HEK293 (cell line): ENCODE measurements around the gene OR51B5.
"Not testable (repeated sequence)": the region's sequence is repeated elsewhere in the genome, so short reads cannot be mapped to it uniquely, and the experiment has no call there.

Source experiments
- CTCF ChIA-PET: fragments of 350-600 bp; formaldehyde crosslinking; extraction: SDS; loops from one replicate; lab custom pipeline; 2021; ENCODE audit warnings: antibody characterized with exemption; lab: Yijun Ruan, JAX
- POLR2A ChIA-PET: fragments of 300-600 bp; formaldehyde crosslinking; extraction: SDS; loops from one replicate; lab custom pipeline; 2020; ENCODE audit warnings: antibody characterized with exemption, inconsistent platforms; lab: Yijun Ruan, JAX
- H3K27ac ChIP-seq: fragments of 200-500 bp; sonication (Bioruptor generic); 2 replicates; pipeline ENCODE4 v1.5.1; 2014; ENCODE audit warnings: low read depth, low read length, control low read depth, inconsistent platforms; ENCODE audit errors: extremely low read depth
- H3K36me3 ChIP-seq, 2 experiments: fragments of 200-500 bp in 1 of 2; sonication (Bioruptor generic) in 1 of 2; 1 replicate in 1 of 2; 2 replicates in 1 of 2; pipeline ENCODE4 v1.5.1; 2014 to 2017; ENCODE audit warnings: inconsistent platforms in 2 of 2, low read length in 2 of 2; ENCODE audit not compliant: control insufficient read depth in 2 of 2, insufficient read depth in 1 of 2
- H3K4me1 ChIP-seq: fragments of 200-500 bp; sonication (Bioruptor generic); 2 replicates; pipeline ENCODE4 v1.5.1; 2014; ENCODE audit warnings: mild to moderate bottlenecking, low read length, inconsistent platforms; ENCODE audit not compliant: control insufficient read depth, insufficient read depth
- H3K4me3 ChIP-seq: 2 replicates; pipeline ENCODE4 v1.5.1; 2011; ENCODE audit warnings: low read depth, mild to moderate bottlenecking, control low read depth, low read length, moderate library complexity
- H3K9me3 ChIP-seq: fragments of 200-500 bp; sonication (Bioruptor generic); 2 replicates; pipeline ENCODE4 v1.5.1; 2014; ENCODE audit warnings: low read depth, low read length, inconsistent platforms; ENCODE audit not compliant: control insufficient read depth, insufficient read depth
- MEIS1 ChIP-seq: sonication (generic); formaldehyde crosslinking; IDR thresholded peaks from 2 replicates; pipeline ENCODE4 v1.8.1; 2022; ENCODE audit warnings: missing genetic modification reagents, mild to moderate bottlenecking, borderline replicate concordance
- MYNN ChIP-seq: fragments of 450-650 bp; formaldehyde crosslinking; IDR thresholded peaks from 2 replicates; pipeline ENCODE4 v1.5.1; 2016; ENCODE audit warnings: missing biosample characterization, missing genetic modification characterization, borderline replicate concordance
- SALL2 ChIP-seq: fragments of 450-650 bp; formaldehyde crosslinking; IDR thresholded peaks from 2 replicates; pipeline ENCODE4 v1.5.0; 2017; ENCODE audit warnings: missing biosample characterization, mild to moderate bottlenecking, missing genetic modification characterization, borderline replicate concordance
- TRIM28 ChIP-seq: IDR thresholded peaks from 2 replicates; pipeline ENCODE4 v1.6.1; 2011; ENCODE audit warnings: low read length, control low read depth, borderline replicate concordance
- ZBTB20 ChIP-seq: fragments of 450-650 bp; formaldehyde crosslinking; IDR thresholded peaks from 2 replicates; pipeline ENCODE4 v1.5.1; 2016; ENCODE audit warnings: missing biosample characterization, missing genetic modification characterization
- ZIC2 ChIP-seq: fragments of 450-650 bp; formaldehyde crosslinking; IDR thresholded peaks from 2 replicates; pipeline ENCODE4 v1.5.1; 2016; ENCODE audit warnings: missing biosample characterization, missing genetic modification characterization
- ZNF112 ChIP-seq: fragments of 450-650 bp; formaldehyde crosslinking; IDR thresholded peaks from 2 replicates; pipeline ENCODE4 v1.5.0; 2017; ENCODE audit warnings: missing biosample characterization, missing genetic modification characterization
- ZNF140 ChIP-seq: fragments of 450-650 bp; formaldehyde crosslinking; IDR thresholded peaks from 2 replicates; pipeline ENCODE4 v1.5.1; 2016; ENCODE audit warnings: missing biosample characterization, missing genetic modification characterization
- ZNF2 ChIP-seq: fragments of 450-650 bp; formaldehyde crosslinking; IDR thresholded peaks from 2 replicates; pipeline ENCODE4 v1.5.1; 2016; ENCODE audit warnings: missing biosample characterization, missing genetic modification characterization
- ZNF223 ChIP-seq: fragments of 450-650 bp; formaldehyde crosslinking; IDR thresholded peaks from 2 replicates; pipeline ENCODE4 v1.5.1; 2016; ENCODE audit warnings: missing biosample characterization, missing genetic modification characterization
- ZNF341 ChIP-seq: fragments of 450-650 bp; formaldehyde crosslinking; IDR thresholded peaks from 2 replicates; pipeline ENCODE4; 2016; ENCODE audit warnings: low read depth, missing biosample characterization, missing genetic modification characterization
- ZNF350 ChIP-seq: fragments of 450-650 bp; formaldehyde crosslinking; IDR thresholded peaks from 2 replicates; pipeline ENCODE4 v1.5.0; 2017; ENCODE audit warnings: missing biosample characterization, mild to moderate bottlenecking, missing genetic modification characterization
- ZNF433 ChIP-seq: fragments of 450-650 bp; formaldehyde crosslinking; IDR thresholded peaks from 2 replicates; pipeline ENCODE4 v1.5.1; 2016; ENCODE audit warnings: missing biosample characterization, missing genetic modification characterization, low read depth
- ZNF585B ChIP-seq: fragments of 450-650 bp; formaldehyde crosslinking; IDR thresholded peaks from 2 replicates; pipeline ENCODE4 v1.5.1; 2016; ENCODE audit warnings: missing biosample characterization, missing genetic modification characterization
- ZNF677 ChIP-seq: fragments of 450-650 bp; IDR thresholded peaks from 2 replicates; pipeline ENCODE4 v1.5.0; 2018; ENCODE audit warnings: missing biosample characterization, mild to moderate bottlenecking, missing genetic modification characterization, moderate library complexity
- ZNF707 ChIP-seq: fragments of 450-650 bp; formaldehyde crosslinking; IDR thresholded peaks from 2 replicates; pipeline ENCODE4 v1.5.1; 2016; ENCODE audit warnings: missing biosample characterization, missing genetic modification characterization
- ZNF76 ChIP-seq: fragments of 450-650 bp; formaldehyde crosslinking; IDR thresholded peaks from 2 replicates; pipeline ENCODE4; 2016; ENCODE audit warnings: low read depth, missing biosample characterization, missing genetic modification characterization, borderline replicate concordance
- ZSCAN16 ChIP-seq: fragments of 450-650 bp; formaldehyde crosslinking; IDR thresholded peaks from 2 replicates; pipeline ENCODE4 v1.5.1; 2016; ENCODE audit warnings: missing biosample characterization, missing genetic modification characterization
- TF ChIP-seq, protein P1 (sequence below): fragments of 450-650 bp; formaldehyde crosslinking; IDR thresholded peaks from 2 replicates; pipeline ENCODE4 v1.5.1; 2016; ENCODE audit warnings: missing biosample characterization, missing genetic modification characterization

Gene OR51B5

DNA sequence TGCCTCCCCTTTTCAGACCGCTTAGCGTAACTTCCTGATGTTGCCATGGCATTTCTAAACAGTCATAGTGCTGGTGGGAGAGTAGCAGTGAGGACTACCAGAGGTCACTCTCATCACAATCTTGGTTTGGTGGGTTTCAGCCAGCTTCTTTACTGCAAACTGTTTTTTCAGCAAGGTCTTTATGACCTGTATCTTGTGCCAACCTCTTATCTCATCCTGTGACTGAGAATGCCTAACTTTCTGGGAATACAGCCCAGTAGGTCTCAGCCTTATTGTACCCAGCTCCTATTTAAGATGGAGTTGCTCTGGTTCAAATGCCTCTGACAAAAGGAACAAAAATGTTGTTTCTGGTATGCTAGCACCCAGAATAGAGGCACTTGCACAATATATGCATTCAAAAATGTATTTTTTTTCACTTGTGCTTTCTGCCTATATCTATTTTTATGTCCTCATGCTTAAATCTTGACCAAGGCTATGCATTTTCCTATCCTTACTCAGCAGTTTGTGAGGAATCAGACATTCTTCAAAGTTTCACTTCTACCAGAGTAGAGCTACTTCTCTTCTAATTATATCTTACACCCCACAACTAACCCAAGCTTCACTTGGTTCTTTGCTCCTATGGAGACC, 24.2 kb upstream of the OR51B5 start (continued):
- TF ChIP-seq SALL2 = no peak
- no peak for TF ChIP-seq ZNF76
- TF ChIP-seq ZNF585B (tag by site-specific recombination) = no peak
- TF ChIP-seq MYNN (tag by site-specific recombination) = no peak

DNA sequence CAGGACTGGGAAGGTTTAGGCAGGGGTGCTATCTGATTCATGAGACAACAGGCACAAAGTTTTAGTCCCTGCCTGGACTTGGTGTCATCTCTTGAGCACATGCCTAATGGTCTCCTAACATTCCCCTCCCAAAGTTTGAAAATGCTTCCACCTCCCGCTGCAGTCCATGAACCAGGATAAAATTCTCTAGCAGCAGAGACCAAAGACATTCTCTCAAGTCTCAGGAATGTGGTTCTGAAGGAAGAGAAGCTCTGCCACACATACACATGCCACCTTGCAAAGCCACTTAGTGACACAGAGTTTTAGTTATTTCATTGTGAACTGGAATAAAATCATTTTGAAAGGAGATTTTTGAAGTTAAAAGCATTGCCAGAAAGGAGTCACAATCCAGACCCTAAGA, 23.5 kb upstream of the OR51B5 start:
- H3K27ac ChIP-seq = no peak overlapping the region
- H3K9me3 ChIP-seq = no peaks in the 10 kb centered on the region
- no peak overlapping the region for H3K4me3 ChIP-seq
- H3K36me3 ChIP-seq = no peaks in the 10 kb centered on the region
- TF ChIP-seq ZNF2 (tag by site-specific recombination) = no peak
- TF ChIP-seq ZSCAN16 (tag by site-specific recombination) = no peak
- no peak for TF ChIP-seq MEIS1 (CRISPR knock-in tag)
- no peak for TF ChIP-seq ZIC2 (tag by site-specific recombination)
- no peak for TF ChIP-seq ZNF341
- no peak for TF ChIP-seq ZNF112 (tag by site-specific recombination)
- TF ChIP-seq, all 188 proteins: peak for 0
- ChIA-PET POLR2A (no interaction called here), CTCF (no interaction called here)
- H3K4me1 ChIP-seq = no peaks in the 10 kb centered on the region

DNA sequence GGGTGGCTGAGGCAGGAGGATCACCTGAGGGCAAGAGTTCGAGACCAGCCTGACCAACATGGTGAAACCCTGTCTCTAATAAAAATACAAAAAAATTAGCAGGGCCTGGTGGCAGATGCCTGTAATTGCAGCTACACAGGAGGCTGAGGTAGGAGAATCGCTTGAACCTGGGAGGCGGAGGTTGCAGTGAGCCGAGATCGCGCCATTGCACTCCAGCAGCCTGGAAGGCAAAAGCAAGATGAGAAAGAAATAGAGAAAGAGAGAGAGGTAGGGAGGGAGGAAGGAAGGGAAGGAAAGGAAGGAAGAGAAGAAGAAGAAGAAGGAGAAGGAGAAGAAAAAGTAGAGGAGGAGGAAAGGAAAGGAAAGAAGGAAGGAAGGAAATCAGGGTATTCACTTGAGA, 23.0 kb upstream of the OR51B5 start:
- H3K9me3 ChIP-seq, H3K27ac ChIP-seq, POLR2A ChIA-PET, H3K4me1 ChIP-seq, H3K4me3 ChIP-seq, H3K36me3 ChIP-seq: not testable (repeated sequence)
- CTCF ChIA-PET = interaction anchor here (0.6 kb wide), 1 partner anchor 76 kb away, joined by 3 read pairs; no protein-coding TSS in a partner anchor

DNA sequence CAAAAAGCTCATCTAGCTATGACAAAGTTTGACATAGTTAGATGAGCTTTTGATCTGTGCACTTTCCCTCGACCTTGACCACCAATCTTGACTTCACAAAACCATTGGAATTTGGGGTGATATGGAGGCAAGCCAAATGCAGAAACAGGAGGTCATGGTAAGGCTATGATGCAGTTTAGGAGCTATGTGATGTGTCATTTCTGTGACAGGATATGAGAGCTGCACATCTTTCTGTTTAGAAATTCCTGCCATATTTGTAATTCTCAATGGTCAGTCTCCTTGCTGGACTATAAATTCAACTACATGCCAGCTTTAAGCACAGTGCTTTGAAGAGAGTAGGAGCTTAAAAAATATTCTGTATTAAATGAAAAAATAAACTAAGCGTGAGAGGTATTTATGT, 20.9 kb upstream of the OR51B5 start:
- Histone ChIP-seq H3K9me3 (no peaks in the 10 kb centered on the region), H3K36me3 (no peaks in the 10 kb centered on the region), H3K4me1 (no peaks in the 10 kb centered on the region), H3K4me3 (no peak overlapping the region), H3K27ac (no peak overlapping the region)
- CTCF ChIA-PET = no interaction called here
- TF ChIP-seq ZNF223 (tag by site-specific recombination) (no peak), ZBTB20 (tag by site-specific recombination) (no peak), ZNF140 (no peak), TRIM28 (no peak), ZNF677 (tag by site-specific recombination) (no peak)
- TF ChIP-seq, protein P1, sequence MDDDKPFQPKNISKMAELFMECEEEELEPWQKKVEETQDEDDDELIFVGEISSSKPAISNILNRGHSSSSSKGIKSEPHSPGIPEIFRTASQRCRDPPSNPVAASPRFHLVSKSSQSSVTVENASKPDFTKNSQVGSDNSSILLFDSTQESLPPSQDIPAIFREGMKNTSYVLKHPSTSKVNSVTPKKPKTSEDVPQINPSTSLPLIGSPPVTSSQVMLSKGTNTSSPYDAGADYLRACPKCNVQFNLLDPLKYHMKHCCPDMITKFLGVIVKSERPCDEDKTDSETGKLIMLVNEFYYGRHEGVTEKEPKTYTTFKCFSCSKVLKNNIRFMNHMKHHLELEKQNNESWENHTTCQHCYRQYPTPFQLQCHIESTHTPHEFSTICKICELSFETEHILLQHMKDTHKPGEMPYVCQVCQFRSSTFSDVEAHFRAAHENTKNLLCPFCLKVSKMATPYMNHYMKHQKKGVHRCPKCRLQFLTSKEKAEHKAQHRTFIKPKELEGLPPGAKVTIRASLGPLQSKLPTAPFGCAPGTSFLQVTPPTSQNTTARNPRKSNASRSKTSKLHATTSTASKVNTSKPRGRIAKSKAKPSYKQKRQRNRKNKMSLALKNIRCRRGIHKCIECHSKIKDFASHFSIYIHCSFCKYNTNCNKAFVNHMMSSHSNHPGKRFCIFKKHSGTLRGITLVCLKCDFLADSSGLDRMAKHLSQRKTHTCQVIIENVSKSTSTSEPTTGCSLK = no peak
- POLR2A ChIA-PET = no interaction called here

DNA sequence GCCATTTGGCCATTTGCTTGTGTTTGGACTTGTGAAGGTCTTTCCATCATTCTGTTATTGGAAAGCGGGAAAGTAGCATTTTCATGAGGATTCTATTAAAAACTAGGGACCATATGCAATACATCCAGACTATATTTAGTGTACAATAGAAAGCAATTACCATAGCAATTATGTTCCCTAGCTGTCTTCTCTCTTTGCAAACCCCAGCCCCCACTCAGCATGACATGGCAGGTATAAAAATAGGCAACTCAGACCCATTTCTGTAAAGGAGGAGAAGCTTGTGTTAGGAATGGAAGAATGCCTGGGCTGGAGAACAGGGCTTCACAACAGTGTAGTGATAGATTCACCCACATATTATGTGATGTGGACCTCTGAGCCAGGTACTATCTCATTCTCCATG, 20.4 kb upstream of the OR51B5 start:
- ChIA-PET CTCF (no interaction called here), POLR2A (no interaction called here)
- TF ChIP-seq ZNF76 = no peak
- no peak for TF ChIP-seq ZNF707
- no peak for TF ChIP-seq ZNF433 (tag by site-specific recombination)
- no peak for TF ChIP-seq ZNF350 (tag by site-specific recombination)
- Histone ChIP-seq H3K9me3 (no peaks in the 10 kb centered on the region), H3K4me3 (no peak overlapping the region), H3K27ac (no peak overlapping the region), H3K4me1 (no peaks in the 10 kb centered on the region), H3K36me3 (no peaks in the 10 kb centered on the region)
